NCI-H82 (cell line): ENCODE measurements around the gene ARHGAP32.
A peak's percentile ranks its signal among the peaks of the same experiment; 100 is the strongest.

Experiments used
- DNase-seq: peaks from one replicate; lab custom pipeline; 2025; lab: John Stamatoyannopoulos, UW

ARHGAP32 gene

GRCh38 chr11:129192150-129192549 lies at the start of gene ARHGAP32:
Gene ARHGAP32 (minus strand): TSS chr11:129192325. CDS start chr11:129192198, 127 bp downstream.
- DNase-seq, result no peak

- no peak for DNase-seq
Observed at GRCh38 chr11:129239207-129239606, 47.1 kb upstream of the ARHGAP32 start.

- no peak for DNase-seq
Observed at GRCh38 chr11:129237880-129238638, 45.9 kb upstream of the ARHGAP32 start.

GRCh38 chr11:129237456-129237855 lies 45.3 kb upstream of the ARHGAP32 start:
- no peak for DNase-seq

GRCh38 chr11:129236850-129237249 lies 44.7 kb upstream of the ARHGAP32 start:
- DNase-seq, result no peak

- no peak for DNase-seq
Observed at GRCh38 chr11:129234978-129235377, 42.9 kb upstream of the ARHGAP32 start.

GRCh38 chr11:129230006-129230405 lies 37.9 kb upstream of the ARHGAP32 start:
- DNase-seq, result no peak

GRCh38 chr11:129226207-129226798 lies 34.2 kb upstream of the ARHGAP32 start:
- DNase-seq, result no peak

GRCh38 chr11:129225190-129225589 lies 33.1 kb upstream of the ARHGAP32 start:
- no peak for DNase-seq

- DNase-seq, result no peak
Observed at GRCh38 chr11:129224538-129224937, 32.4 kb upstream of the ARHGAP32 start.

GRCh38 chr11:129223701-129224149 lies 31.6 kb upstream of the ARHGAP32 start:
- no peak for DNase-seq

- DNase-seq, result no peak
Observed at GRCh38 chr11:129223260-129223659, 31.1 kb upstream of the ARHGAP32 start.

GRCh38 chr11:129222158-129222557 lies 30.0 kb upstream of the ARHGAP32 start:
- DNase-seq, result no peak

GRCh38 chr11:129215506-129216245 lies 23.6 kb upstream of the ARHGAP32 start:
- peak; percentile 91 for DNase-seq

- no peak for DNase-seq
Observed at GRCh38 chr11:129214710-129215295, 22.7 kb upstream of the ARHGAP32 start.

- DNase-seq, result no peak
Observed at GRCh38 chr11:129213261-129213660, 21.1 kb upstream of the ARHGAP32 start.

- no peak for DNase-seq
Observed at GRCh38 chr11:129211397-129211796, 19.3 kb upstream of the ARHGAP32 start.

GRCh38 chr11:129210831-129211181 lies 18.7 kb upstream of the ARHGAP32 start:
- DNase-seq, result no peak

- no peak for DNase-seq
Observed at GRCh38 chr11:129209891-129210830, 18.0 kb upstream of the ARHGAP32 start.

- DNase-seq, result no peak
Observed at GRCh38 chr11:129208863-129209262, 16.7 kb upstream of the ARHGAP32 start.

GRCh38 chr11:129204150-129204838 lies 12.2 kb upstream of the ARHGAP32 start:
- DNase-seq, result no peak
